SKM-1 (cell line): Measurements from ENCODE around the gene CRMP1.

Experiments used
- DNase-seq: peaks from one replicate; lab custom pipeline; 2025; ENCODE audit not compliant: unreplicated experiment; lab: John Stamatoyannopoulos, UW

Gene CRMP1

GRCh38 chr4:5921101-5921980, 28.5 kb upstream of the CRMP1 start:
- DNase-seq = no peak

GRCh38 chr4:5919571-5919970, 26.7 kb upstream of the CRMP1 start:
- DNase-seq = no peak

GRCh38 chr4:5919044-5919443, 26.2 kb upstream of the CRMP1 start:
- no peak for DNase-seq

GRCh38 chr4:5918331-5918985, 25.6 kb upstream of the CRMP1 start:
- DNase-seq = no peak

GRCh38 chr4:5917672-5918071, 24.8 kb upstream of the CRMP1 start:
- no peak for DNase-seq

GRCh38 chr4:5916229-5916628, 23.3 kb upstream of the CRMP1 start:
- no peak for DNase-seq

- DNase-seq = no peak
Observed at GRCh38 chr4:5913454-5913853, 20.6 kb upstream of the CRMP1 start.

- DNase-seq = no peak
Observed at GRCh38 chr4:5912614-5913019, 19.7 kb upstream of the CRMP1 start.

- DNase-seq = no peak
Observed at GRCh38 chr4:5908876-5909427, 16.1 kb upstream of the CRMP1 start.

- DNase-seq = no peak
Observed at GRCh38 chr4:5906191-5906590, 13.3 kb upstream of the CRMP1 start.

GRCh38 chr4:5905714-5906113, 12.8 kb upstream of the CRMP1 start:
- DNase-seq = no peak

GRCh38 chr4:5900844-5901243, 8.0 kb upstream of the CRMP1 start:
- DNase-seq = no peak

- no peak for DNase-seq
Observed at GRCh38 chr4:5899881-5900280, 7.0 kb upstream of the CRMP1 start.

- no peak for DNase-seq
Observed at GRCh38 chr4:5899396-5899795, 6.5 kb upstream of the CRMP1 start.

GRCh38 chr4:5897674-5898073, 4.8 kb upstream of the CRMP1 start:
- no peak for DNase-seq

- no peak for DNase-seq
Observed at GRCh38 chr4:5895287-5895686, 2.4 kb upstream of the CRMP1 start.

GRCh38 chr4:5894266-5894665, 1.4 kb upstream of the CRMP1 start:
- DNase-seq = no peak

GRCh38 chr4:5893591-5893990, 705 bp upstream of the CRMP1 start:
- DNase-seq = no peak

- no peak for DNase-seq
Observed at GRCh38 chr4:5892323-5893003, 423 bp downstream of the CRMP1 start.

GRCh38 chr4:5891563-5892322, 1.1 kb downstream of the CRMP1 start:
- no peak for DNase-seq
